Lower leg skin (tissue), 3 donors: ENCODE measurements around the gene USP2.

Source experiments
- CTCF ChIP-seq, 3 donors: fragments of 450-650 bp; IDR thresholded peaks; one replicate each; pipeline ENCODE4 v1.5.1; 2016; ENCODE audit warnings: antibody characterized with exemption in 3 of 3, mild to moderate bottlenecking in 3 of 3, moderate library complexity in 2 of 3
- POLR2A ChIP-seq, 2 donors: fragments of 450-650 bp; IDR thresholded peaks; one replicate each; pipeline ENCODE4 v1.6.1; 2016 to 2017; ENCODE audit warnings: antibody characterized with exemption in 2 of 2, mild to moderate bottlenecking in 1 of 2, moderate library complexity in 1 of 2

GRCh38 chr11:119329320-119329719, 52.2 kb downstream of the USP2 start:
- no peak for TF ChIP-seq CTCF (IDR thresholded peaks at IDR 0.05)
- TF ChIP-seq POLR2A (IDR thresholded peaks at IDR 0.05) = no peak
